ENCODE results near the gene ATP2B1. TPM values are rescaled to one million over a fixed set of nuclear protein-coding genes. Genes with fewer than 3 reads are reported as not detected.

The ATP2B1 gene
- total and polyA plus RNA-seq, 4 donors, result 8.5 to 120 (median 24.5) TPM

- peaks cover 0 to 40% (median 6%) of the 10 kb centered on the region in 5 donors for H3K4me1 ChIP-seq (ENCODE audit: control insufficient read depth in 5 of 5, insufficient read depth in 5 of 5, low read length in 5 of 5)
- no peak overlapping the region for H3K27ac ChIP-seq (ENCODE audit: low read depth in 1 of 2, low read length in 1 of 2)
- H3K9me3 ChIP-seq (ENCODE audit: control insufficient read depth in 4 of 4, insufficient read depth in 3 of 4, low read length in 3 of 4), result no peaks in the 10 kb centered on the region
- no peak for DNase-seq
- no peak overlapping the region for H3K4me3 ChIP-seq
- no peak for ATAC-seq (ENCODE audit: insufficient read depth, low FRiP score)
- WGBS, 2 donors, result 88 to 91% methylated on average over 1 of the region's 1 CpG
- no peak for TF ChIP-seq CTCF (IDR thresholded peaks at IDR 0.05; ENCODE audit: control extremely low read depth, extremely low read depth)
- no peaks in the 10 kb centered on the region for H3K36me3 ChIP-seq (ENCODE audit: control insufficient read depth in 4 of 4, insufficient read depth in 4 of 4, low read length in 4 of 4)
- no peaks in the 10 kb centered on the region for H3K27me3 ChIP-seq (ENCODE audit: control insufficient read depth in 3 of 3, insufficient read depth in 3 of 3, low read length in 2 of 3)
- no peak overlapping the region for H3K9ac ChIP-seq (ENCODE audit: insufficient read depth in 1 of 2, low read length in 2 of 2)
Observed at GRCh38 chr12:89695830-89696229, 12.8 kb downstream of the ATP2B1 start.

GRCh38 chr12:89695100-89695499, 13.5 kb downstream of the ATP2B1 start:
- Histone ChIP-seq H3K4me3 (no peak overlapping the region), H3K36me3 (ENCODE audit: control insufficient read depth in 4 of 4, insufficient read depth in 4 of 4, low read length in 4 of 4) (no peaks in the 10 kb centered on the region), H3K27ac (ENCODE audit: low read depth in 1 of 2, low read length in 1 of 2) (no peak overlapping the region), H3K4me1 (ENCODE audit: control insufficient read depth in 5 of 5, insufficient read depth in 5 of 5, low read length in 5 of 5) (peaks cover 0 to 43% (median 6%) of the 10 kb centered on the region in 5 donors), H3K9me3 (ENCODE audit: control insufficient read depth in 4 of 4, insufficient read depth in 3 of 4, low read length in 3 of 4) (no peaks in the 10 kb centered on the region), H3K27me3 (ENCODE audit: control insufficient read depth in 3 of 3, insufficient read depth in 3 of 3, low read length in 2 of 3) (no peaks in the 10 kb centered on the region), H3K9ac (ENCODE audit: insufficient read depth in 1 of 2, low read length in 2 of 2) (no peak overlapping the region)
- DNase-seq (no peak), ATAC-seq (ENCODE audit: insufficient read depth, low FRiP score) (no peak)
- 94 to 97% methylated on average over 2 of the region's 2 CpGs for WGBS, 2 donors
- no peak for TF ChIP-seq CTCF (IDR thresholded peaks at IDR 0.05; ENCODE audit: control extremely low read depth, extremely low read depth)

DNA sequence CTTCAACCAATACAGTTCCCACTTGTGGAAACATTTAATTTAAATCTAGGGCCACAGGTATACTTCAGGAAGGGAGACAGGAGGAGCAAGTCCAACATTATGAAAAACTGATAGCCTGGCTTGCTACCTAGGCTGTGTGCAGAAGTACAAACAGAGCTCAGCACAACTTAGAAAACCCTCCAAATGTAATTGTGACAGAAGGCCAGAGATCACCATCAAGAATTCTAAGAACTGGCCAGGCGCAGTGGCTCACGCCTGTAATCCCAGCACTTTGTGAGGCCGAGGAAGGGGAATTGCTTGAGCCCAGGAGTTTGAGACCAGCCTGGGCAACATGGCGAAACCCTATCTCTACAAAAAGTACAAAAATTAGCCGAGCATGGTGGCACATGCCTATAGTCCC, 14.1 kb downstream of the ATP2B1 start:
- DNase-seq, result no peak
- peaks cover 0 to 48% (median 6%) of the 10 kb centered on the region in 5 donors for H3K4me1 ChIP-seq (ENCODE audit: control insufficient read depth in 5 of 5, insufficient read depth in 5 of 5, low read length in 5 of 5)
- no peak for ATAC-seq (ENCODE audit: insufficient read depth, low FRiP score)
- no peak for TF ChIP-seq CTCF (IDR thresholded peaks at IDR 0.05; ENCODE audit: control extremely low read depth, extremely low read depth)
- no peak overlapping the region for H3K9ac ChIP-seq (ENCODE audit: insufficient read depth in 1 of 2, low read length in 2 of 2)
- no peaks in the 10 kb centered on the region for H3K9me3 ChIP-seq (ENCODE audit: control insufficient read depth in 4 of 4, insufficient read depth in 3 of 4, low read length in 3 of 4)
- 97 to 100% methylated on average over 5 of the region's 5 CpGs for WGBS, 2 donors
- no peak overlapping the region for H3K4me3 ChIP-seq
- no peak overlapping the region for H3K27ac ChIP-seq (ENCODE audit: low read depth in 1 of 2, low read length in 1 of 2)
- H3K36me3 ChIP-seq (ENCODE audit: control insufficient read depth in 4 of 4, insufficient read depth in 4 of 4, low read length in 4 of 4), result no peaks in the 10 kb centered on the region
- H3K27me3 ChIP-seq (ENCODE audit: control insufficient read depth in 3 of 3, insufficient read depth in 3 of 3, low read length in 2 of 3), result no peaks in the 10 kb centered on the region

- no peak for ATAC-seq (ENCODE audit: insufficient read depth, low FRiP score)
- Histone ChIP-seq H3K27ac (ENCODE audit: low read depth in 1 of 2, low read length in 1 of 2) (no peak overlapping the region), H3K4me1 (ENCODE audit: control insufficient read depth in 5 of 5, insufficient read depth in 5 of 5, low read length in 5 of 5) (peaks cover 0 to 56% (median 9%) of the 10 kb centered on the region in 5 donors)
Observed at GRCh38 chr12:89693639-89694202, 14.9 kb downstream of the ATP2B1 start.

More at GRCh38 chr12:89693639-89694202, 14.9 kb downstream of the ATP2B1 start:
- DNase-seq, result peak in 2 of 3 donors; percentile 36 to 69
- no peaks in the 10 kb centered on the region for H3K27me3 ChIP-seq (ENCODE audit: control insufficient read depth in 3 of 3, insufficient read depth in 3 of 3, low read length in 2 of 3)
- no peaks in the 10 kb centered on the region for H3K9me3 ChIP-seq (ENCODE audit: control insufficient read depth in 4 of 4, insufficient read depth in 3 of 4, low read length in 3 of 4)
- H3K36me3 ChIP-seq (ENCODE audit: control insufficient read depth in 4 of 4, insufficient read depth in 4 of 4, low read length in 4 of 4), result no peaks in the 10 kb centered on the region
- whole genome bisulfite sequencing, 2 donors, result 57 to 85% methylated on average over 3 of the region's 3 CpGs
- no peak overlapping the region for H3K9ac ChIP-seq (ENCODE audit: insufficient read depth in 1 of 2, low read length in 2 of 2)
- H3K4me3 ChIP-seq, result no peak overlapping the region
- TF ChIP-seq CTCF (IDR thresholded peaks at IDR 0.05; ENCODE audit: control extremely low read depth, extremely low read depth), result no peak

Data from lung (tissue), 12 donors.